Prostate gland (tissue), 2 donors: ENCODE data around the gene SNRPD1.

Experiments used
- POLR2A ChIP-seq: fragments of 450-650 bp; IDR thresholded peaks from one replicate; pipeline ENCODE4 v1.6.1; 2016; ENCODE audit warnings: antibody characterized with exemption, mild to moderate bottlenecking
- TF ChIP-seq, protein P1 (sequence below), 4 experiments: fragments of 200-600 bp in 2 of 4; fragments of 450-650 bp in 2 of 4; sonication (generic) in 2 of 4; IDR thresholded peaks; 1 replicate in 3 of 4; 2 replicates in 1 of 4; pipeline ENCODE4 v1.5.1; 2016 to 2019; ENCODE audit warnings: antibody characterized with exemption in 4 of 4, mild to moderate bottlenecking in 2 of 4, moderate library complexity in 2 of 4

DNA sequence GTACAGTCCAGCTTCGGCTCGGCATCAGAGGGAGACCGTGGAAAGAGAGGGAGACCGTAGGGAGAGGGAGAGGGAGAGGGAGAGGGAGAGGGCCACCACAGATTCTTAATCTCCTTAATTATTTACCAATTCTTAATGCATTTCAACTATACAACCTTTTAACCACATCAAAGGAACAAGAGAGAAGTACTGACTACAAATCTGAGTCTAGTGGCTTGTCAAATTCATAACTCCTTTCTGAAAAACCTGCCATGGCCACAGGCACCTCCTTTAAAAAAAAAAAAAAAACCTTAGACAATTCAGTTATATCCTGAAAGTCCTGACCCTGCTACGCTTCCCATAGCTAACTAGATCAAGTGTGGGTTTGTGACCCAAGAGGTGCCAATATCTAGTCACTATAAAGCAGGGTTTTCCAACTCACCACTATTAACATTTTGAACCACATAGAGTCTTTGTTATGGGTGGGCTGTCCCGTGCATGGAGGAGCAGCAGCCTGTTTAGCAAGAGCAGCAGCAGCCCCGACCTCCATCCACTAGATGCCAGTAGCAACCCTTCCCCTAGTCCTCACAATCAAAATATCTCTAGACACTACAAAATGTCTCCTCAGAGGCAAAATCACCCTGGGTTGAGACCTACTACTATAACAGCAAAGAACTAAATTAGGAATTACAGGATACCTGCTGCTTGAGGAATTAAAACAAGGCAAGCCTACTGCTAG lies 18.4 kb upstream of the SNRPD1 start:
- TF ChIP-seq, protein P1, sequence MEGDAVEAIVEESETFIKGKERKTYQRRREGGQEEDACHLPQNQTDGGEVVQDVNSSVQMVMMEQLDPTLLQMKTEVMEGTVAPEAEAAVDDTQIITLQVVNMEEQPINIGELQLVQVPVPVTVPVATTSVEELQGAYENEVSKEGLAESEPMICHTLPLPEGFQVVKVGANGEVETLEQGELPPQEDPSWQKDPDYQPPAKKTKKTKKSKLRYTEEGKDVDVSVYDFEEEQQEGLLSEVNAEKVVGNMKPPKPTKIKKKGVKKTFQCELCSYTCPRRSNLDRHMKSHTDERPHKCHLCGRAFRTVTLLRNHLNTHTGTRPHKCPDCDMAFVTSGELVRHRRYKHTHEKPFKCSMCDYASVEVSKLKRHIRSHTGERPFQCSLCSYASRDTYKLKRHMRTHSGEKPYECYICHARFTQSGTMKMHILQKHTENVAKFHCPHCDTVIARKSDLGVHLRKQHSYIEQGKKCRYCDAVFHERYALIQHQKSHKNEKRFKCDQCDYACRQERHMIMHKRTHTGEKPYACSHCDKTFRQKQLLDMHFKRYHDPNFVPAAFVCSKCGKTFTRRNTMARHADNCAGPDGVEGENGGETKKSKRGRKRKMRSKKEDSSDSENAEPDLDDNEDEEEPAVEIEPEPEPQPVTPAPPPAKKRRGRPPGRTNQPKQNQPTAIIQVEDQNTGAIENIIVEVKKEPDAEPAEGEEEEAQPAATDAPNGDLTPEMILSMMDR (IDR thresholded peaks at IDR 0.05): no peak
- TF ChIP-seq POLR2A: no peak
